HG02623 (cell line): ENCODE data around the gene NARS2.
"Not testable (repeated sequence)": the region's sequence is repeated elsewhere in the genome, so short reads cannot be mapped to it uniquely, and the experiment has no call there.

Experiments
- ATAC-seq: cut with Tn5 transposase; IDR thresholded peaks from one replicate; pipeline ENCODE4 v1.9.1; 2021; ENCODE audit warnings: moderate library complexity; ENCODE audit not compliant: unreplicated experiment

Gene NARS2, protein sequence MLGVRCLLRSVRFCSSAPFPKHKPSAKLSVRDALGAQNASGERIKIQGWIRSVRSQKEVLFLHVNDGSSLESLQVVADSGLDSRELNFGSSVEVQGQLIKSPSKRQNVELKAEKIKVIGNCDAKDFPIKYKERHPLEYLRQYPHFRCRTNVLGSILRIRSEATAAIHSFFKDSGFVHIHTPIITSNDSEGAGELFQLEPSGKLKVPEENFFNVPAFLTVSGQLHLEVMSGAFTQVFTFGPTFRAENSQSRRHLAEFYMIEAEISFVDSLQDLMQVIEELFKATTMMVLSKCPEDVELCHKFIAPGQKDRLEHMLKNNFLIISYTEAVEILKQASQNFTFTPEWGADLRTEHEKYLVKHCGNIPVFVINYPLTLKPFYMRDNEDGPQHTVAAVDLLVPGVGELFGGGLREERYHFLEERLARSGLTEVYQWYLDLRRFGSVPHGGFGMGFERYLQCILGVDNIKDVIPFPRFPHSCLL

DNA sequence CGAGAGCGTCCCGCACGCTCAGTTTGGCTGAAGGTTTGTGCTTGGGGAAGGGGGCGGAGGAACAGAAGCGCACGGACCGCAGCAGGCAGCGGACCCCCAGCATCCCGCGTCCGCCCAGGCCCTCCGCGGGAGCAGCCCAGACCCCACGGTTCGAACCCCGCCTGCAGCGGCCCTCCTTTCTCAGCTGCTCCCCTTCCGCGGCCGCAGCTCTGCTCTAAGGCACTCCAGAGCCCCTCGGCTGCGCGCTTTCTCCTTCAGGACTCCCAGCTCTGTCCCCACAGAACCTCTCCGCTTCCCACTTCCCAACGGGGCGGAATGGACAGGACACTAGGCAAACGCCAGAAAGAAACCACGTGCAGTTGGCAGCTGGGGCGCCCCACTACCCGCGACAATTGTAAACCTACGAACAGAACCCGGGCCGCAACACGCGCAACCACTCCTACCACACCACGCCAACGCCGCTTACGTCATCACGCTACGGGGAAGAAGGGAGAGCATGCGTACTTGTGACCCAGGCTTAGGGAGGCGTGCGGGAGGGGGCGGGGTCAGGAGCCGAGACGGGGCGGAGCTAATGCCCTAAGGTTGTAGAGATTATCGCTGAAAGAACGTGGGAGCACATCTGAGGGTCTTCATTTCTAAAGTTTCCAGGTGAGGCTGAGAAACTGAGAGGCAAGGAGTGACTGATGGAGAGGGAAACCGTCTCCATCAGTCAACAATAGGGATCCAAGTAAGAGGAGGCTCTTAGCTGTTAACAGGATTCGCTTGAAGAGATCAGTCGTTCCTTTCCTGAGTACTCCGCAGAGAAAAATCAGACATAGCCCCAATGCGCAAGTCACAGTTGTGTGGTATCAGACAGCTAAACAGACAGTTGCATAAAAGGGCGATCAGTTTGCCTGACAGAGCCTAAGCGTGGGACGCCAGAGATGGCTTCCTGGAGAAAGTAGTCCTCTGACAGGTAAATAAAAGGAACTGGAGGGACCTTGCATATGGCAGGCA is at the start of gene NARS2:
TSS of gene NARS2 (minus strand) at position 479 of the 996 bp plus-strand sequence. CDS start at position 103, 376 bp downstream.
- peak; percentile 96 for ATAC-seq

DNA sequence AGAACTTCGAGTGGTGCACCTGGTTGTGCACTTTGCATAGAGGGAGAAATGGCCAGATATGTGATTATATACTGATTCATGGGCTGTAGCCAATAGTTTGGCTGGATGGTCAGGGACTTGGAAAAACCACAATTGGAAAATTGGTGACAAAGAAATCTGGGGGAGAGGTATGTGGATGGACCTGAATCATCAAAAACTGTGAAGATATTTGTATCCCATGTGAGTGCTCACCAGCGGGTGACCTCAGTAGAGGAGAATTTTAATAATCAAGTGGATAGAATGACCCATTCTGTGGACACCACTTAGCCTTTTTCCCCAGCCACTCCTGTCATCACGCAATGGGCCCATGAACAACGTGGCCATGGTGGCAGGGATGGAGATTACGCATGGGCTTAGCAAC is 48.0 kb upstream of the NARS2 start:
- no peak for ATAC-seq

DNA sequence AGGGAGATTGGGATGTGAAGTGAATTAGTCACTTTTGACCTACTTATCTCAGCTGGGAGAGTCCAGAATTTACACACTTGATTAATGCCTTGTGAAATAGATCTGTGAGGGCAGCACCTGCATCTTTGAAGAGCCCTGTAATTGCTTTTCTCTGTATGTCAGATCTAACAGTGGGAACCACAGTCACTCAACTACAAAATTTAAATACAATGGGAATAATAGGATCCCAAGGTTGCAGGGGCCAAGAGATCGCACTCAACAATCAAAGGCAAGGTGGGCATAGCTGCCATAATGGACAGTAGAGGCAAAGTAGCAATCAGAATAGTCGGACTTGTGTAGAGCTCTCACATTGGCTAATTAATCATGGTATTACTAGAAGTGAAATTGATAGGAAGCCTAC is 45.5 kb upstream of the NARS2 start:
- ATAC-seq = no peak

DNA sequence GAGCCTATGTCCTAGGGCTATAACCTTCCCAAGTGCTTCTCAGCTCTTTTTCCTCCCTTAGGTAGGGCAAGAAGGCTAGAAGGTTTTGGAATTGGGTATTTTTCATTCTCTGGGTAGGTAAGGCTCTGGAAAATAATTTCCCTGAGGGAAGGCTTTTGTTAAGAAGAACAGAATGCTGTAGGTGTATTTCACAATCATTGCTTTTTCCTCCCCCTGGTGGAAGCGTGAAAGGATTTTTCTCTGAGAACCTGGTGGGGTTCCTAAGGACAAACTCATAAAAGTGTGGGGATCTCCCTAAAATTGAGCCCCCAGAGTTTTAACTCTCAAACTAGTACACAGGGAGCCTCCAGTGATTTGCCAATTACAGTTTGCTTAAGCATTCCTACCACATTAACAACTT is 41.1 kb upstream of the NARS2 start:
- no peak for ATAC-seq

DNA sequence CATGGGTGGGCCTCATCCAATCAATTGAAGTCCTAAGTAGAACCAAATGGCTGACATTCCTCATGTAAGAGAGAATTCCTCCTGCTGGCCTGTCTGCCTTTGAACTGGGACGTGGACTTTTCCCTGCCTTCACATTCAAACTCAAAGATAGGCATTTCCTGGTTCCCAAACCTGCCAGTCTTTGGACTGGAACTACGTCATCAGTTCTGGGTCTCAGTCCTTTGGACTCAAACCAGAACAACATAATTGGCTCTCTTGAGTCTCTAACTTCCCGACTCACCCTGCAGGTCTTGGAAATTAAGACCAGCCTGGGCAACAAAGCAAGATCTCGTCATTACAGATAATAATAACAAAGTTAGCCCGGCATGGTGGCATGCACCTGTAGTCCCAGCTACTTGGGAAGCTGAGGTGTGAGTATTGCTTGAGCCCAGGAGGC is 38.7 kb upstream of the NARS2 start:
- ATAC-seq = no peak

DNA sequence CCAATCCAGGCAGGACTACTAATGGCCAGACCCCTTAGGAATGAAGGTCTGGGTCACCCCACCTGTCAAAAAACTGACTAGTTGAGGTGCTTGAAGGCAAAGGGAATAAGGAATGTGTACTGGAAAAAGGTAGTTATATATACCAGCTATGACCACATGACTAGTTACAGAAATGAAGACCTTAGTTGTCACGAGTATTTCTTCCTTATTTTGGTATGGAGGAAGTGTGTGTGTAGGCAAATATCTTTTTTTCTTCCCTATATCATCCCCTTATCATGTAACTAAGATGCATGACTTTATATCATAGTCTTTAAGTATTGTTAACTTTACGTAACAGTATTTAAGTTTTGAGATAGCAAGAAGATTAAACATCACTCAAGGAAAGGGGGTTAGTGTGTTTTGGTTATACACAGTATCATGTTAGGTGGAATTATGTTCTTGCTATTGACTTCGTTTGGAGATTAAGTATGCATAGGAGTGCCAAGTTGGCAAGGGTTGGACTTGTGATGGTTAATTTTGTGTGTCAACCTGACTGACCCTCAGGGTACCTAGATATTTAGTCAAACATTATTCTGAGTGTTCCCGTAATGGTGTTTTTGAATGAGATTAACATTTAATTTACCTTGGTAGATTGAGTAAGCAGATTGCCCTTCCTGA is 38.2 kb upstream of the NARS2 start:
- ATAC-seq = no peak

DNA sequence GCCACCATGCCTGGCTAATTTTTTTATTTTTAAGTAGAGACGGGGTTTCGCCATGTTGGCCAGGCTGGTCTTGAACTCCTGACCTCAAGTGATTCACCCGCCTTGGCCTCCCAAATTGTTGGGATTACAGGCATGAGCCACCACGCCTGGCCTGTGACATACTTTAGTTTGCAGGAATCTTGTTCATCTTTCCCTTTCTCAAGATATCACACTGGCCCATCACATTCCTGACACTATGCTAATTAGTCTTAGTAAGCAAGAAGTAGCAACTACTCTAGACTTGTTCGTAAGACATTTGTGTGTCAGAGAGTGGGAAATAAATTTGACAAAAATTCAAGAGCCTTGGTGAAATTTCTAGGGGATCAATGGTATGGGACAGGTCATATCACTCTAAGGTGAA is 34.7 kb upstream of the NARS2 start:
- ATAC-seq = not testable (repeated sequence)

DNA sequence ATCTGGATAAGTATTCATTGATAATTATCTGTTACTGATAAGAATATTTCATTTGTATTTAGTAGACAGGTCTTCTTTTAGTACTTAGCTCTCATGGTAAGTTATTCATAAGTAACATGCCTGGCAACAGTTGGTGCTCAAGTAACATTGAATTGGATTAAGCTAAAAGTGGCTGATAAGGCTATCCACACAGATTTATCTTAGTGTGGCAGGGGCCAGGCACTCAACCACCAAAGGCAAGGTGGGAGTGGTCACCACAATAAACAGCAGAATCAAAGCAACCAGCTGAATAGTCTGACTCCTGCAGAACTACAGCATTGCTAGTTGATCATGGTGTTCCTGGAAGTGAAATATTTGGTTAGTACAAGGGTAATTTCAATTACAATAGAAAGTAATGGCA is 33.0 kb upstream of the NARS2 start:
- ATAC-seq = no peak

DNA sequence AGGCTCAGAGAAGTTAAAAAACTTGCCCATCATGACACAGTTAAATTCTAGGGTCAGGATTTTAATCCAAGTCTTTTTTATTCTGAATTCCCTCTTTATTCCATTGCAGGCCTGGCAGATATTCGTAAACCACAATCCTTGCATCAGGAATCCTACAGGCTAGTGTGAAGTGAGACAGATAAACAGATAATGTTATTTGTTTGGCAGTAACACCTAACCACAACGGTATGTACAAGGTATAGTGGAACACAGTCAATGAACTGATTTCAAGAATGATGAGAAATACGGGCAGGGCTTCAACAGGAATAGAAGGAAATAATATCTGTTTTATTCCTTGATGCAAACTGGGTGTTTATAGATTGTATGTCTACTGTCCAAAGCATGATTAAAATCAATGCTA is 32.0 kb upstream of the NARS2 start:
- no peak for ATAC-seq

DNA sequence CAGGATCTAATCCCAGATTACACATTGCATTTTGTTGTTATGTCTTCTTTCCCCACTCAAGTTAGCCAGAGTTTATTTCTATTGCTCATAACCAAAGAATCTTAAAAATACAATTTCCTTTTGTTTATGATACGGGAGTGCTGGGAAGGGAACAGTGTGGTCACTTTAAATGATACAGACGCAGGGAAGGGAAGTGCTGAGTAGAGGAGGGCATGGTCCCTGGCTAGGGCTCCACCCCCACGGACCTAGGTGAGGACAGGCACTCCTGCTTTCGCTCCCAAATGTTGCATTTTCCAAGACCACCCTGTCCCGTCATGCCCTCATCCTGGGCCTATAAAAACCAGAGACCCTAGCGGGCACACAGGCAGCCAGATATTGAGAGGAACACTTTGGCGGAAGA is 30.6 kb upstream of the NARS2 start:
- ATAC-seq = no peak

DNA sequence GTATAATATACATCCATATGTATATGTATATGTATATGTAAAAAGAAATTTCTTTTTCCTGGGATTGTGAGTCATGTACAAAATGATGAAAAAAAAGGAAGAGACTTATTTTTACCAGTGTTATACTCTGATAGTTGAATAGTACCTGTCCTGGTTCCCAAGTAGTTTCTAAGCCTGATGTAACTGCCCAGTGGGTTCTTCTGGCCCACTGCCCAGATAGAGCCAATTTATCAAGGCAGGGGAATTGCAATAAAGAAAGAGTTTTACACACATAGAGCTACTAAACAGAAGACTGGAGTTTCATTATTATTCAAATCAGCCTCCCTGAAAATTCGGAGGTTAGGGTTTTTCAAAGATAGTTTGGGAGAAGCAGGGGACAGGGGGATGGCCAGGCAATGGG is 29.1 kb upstream of the NARS2 start:
- ATAC-seq = no peak

DNA sequence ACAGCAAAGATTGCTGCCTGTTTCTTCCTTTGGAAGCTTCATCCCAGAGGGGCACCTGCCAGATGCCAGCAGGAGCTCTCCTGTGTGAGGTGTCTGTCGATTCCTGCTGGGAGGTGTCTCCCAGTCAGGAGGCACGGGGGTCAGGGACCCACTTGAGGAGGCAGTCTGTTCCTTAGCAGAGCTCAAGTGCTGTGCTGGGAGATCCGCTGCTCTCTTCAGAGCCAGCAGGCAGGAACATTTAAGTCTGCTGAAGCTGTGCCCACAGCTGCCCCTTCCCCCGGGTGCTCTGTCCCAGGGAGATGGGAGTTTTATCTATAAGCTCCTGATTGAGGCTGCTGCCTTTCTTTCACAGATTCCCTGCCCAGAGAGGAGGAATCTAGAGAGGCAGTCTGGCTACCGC is 28.1 kb upstream of the NARS2 start:
- not testable (repeated sequence) for ATAC-seq

DNA sequence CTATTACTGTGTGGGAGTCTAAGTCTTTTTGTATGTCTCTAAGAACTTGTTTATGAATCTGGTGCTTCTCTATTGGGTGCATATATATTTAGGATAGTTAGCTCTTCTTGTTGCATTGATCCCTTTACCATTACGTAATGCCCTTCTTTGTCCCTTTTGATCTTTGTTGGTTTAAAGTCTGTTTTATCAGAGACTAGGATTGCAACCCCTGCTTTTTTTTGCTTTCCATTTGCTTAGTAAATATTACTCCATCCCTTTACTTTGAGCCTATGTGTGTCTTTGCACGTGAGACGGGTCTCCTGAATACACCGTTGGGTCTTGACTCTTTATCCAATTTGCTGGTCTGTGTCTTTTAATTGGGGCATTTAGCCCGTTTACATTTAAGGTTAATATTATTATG is 26.4 kb upstream of the NARS2 start:
- not testable (repeated sequence) for ATAC-seq

DNA sequence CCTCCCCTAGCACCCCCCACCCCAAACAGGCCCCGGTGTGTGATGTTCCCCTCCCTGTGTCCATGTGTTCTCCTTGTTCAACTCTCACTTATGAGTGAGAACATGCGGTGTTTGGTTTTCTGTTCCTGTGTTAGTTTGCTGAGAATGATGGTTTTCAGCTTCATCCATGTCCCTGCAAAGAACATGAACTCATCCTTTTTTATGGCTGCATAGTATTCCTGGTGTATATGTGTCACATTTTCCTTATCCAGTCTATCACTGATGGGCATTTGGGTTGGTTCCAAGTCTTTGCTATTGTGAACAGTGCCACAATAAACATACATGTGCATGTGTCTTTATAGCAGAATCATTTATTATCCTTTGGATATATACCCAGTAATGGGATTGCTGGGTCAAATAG is 22.9 kb upstream of the NARS2 start:
- ATAC-seq = not testable (repeated sequence)

DNA sequence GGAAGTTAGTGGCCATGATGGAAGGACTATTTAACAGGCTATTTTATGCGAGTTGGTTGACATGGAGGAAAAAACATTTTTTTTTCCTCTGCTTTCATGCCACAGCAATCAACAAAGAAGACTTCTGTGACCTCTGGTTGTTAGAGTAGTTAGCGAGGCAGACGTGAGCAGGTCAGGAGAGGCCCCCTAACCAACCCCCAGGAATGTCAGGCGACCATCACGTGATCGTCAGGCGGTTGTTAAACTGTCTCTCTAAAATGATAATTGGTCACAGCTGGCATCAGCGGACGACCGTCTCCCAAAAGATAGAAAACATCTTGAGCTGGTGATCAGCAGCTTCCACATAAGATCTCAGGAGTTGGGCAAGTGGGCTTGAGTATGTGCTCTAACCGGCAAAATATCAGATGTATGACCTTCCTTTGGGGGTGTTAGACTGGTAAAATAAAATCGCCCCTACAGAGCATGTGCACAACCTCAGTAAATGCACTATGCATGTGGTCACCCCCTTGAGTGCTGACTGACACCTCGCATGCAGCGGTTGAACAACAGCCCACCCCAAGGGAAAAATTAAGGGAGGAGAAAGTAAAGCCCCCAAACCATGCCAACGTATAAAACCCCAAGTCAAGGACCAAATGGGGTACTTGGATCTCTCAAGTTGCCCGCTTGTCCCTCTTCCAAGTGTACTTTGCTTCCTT is 20.9 kb upstream of the NARS2 start:
- ATAC-seq = no peak

DNA sequence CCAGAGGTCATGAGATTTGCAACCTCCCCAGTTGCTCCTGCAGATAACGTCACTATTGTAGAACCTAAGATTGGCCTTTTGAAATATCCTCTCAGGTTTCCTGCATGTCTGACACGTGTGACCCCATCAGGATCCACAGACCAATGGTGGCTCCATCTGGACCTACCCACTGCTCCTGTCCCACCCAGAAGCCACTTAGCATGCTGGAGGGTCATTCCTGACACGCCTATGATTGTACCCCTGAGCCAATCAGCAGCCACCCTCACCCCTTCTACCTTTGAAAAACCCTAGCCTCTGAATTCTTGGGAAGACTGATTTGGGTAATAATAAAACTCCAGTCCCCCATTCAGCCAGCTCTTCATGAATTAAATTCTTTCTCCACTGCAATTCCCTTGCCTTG is 20.1 kb upstream of the NARS2 start:
- no peak for ATAC-seq

DNA sequence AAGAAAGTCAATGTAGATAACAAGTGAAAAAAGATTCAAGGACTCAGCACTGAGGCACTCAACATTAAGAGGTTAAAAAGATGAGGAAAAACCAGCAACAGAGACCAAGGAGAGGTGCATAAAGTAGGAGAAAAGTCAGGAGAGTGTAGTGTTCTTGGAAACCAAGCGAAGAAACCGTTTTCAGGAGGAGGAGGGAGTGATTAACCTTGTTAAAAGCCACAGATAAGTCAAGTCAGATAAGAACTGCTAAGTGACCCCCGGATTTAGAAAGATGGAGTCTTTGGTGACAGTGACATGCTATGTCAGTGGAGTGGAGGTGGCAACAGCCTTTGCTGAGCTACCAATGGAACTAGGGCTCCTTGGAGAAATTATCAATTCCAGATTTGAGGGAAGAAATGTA is 13.9 kb upstream of the NARS2 start:
- ATAC-seq = no peak

DNA sequence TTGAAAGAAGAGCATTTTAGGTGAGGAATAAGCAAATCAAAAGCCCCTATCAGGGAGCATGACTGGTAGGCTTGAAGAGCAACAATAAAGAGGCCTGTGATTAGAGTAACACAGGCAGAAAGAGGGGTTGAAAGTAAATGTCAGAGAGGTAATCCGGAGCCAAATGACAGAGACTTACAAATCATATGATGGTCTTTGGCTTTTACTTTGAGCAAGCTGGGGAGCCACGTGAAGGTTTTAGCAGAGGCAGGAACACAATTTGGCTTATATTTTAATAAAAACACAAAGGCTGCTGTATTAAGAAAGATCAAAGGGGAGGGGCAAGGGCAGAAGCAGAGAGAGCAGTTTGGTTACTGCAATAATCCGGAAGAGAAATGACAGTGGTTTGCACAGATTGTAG is 12.8 kb upstream of the NARS2 start:
- ATAC-seq = no peak

DNA sequence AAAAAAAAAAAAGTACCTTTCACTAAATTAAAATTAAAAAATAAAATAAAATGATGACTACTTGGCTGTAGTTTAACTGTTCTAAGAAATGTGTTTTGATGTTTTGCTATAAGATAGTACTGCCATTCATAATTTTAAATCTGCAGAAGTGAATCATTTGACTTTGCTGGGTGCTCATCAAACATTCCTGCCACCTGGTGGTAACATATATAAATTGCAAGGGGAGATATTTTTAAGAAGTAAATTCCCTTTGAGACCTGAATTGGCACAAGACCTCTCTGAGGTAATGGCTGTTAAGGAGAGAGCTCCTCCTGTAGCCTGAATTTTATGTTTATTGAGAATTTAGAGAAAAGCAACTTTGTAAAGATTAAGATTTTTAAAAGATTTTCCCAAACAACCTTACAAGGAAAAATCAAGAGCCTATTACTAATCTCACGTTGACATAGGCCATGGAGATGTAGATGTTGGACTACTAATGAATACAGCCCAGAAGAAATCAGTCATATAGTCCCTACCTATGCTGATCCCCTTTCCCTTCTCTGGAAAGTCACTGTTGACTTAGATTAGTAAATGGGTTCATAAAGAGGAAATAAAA is 11.9 kb upstream of the NARS2 start:
- ATAC-seq = no peak

DNA sequence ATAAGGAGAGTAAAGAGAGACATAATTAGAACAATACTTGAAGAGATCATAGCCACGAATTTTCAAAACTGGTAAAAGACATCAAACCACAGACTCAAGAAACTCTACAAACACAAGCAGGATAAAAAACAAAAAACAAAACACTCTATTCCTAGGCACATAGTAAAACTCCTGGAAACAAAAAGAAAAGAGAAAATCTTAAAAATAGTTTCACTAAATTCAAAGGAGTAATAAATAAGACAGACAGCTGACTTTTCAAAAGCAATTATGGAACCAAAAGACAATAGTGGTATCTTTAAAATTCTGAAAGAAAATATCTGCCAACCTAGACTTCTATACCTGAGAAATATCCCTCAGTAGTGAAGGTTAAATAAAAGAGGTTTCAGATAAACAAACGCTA is 9.2 kb upstream of the NARS2 start:
- no peak for ATAC-seq
